MG63 (cell line): ENCODE measurements around the gene TSPAN13. TPM values are rescaled to one million over a fixed set of nuclear protein-coding genes. Genes with fewer than 3 reads are reported as not detected.
"Not testable (repeated sequence)": the region's sequence is repeated elsewhere in the genome, so short reads cannot be mapped to it uniquely, and the experiment has no call there.

Experiments used
- DNase-seq: peaks from one replicate; pipeline ENCODE4 v3.0.0-alpha.2; 2020
- H3K27me3 ChIP-seq: fragments of 250-450 bp; sonication (Bioruptor Pico); 2 replicates; pipeline ENCODE4 v1.5.1; 2020; ENCODE audit warnings: mild to moderate bottlenecking, moderate library complexity
- H3K36me3 ChIP-seq: fragments of 250-450 bp; sonication (Bioruptor Pico); 2 replicates; pipeline ENCODE4 v1.5.1; 2020; ENCODE audit warnings: mild to moderate bottlenecking, moderate library complexity
- H3K4me3 ChIP-seq: fragments of 250-450 bp; sonication (Bioruptor Pico); 2 replicates; pipeline ENCODE4 v1.5.1; 2020; ENCODE audit warnings: mild to moderate bottlenecking, moderate library complexity
- H3K9me3 ChIP-seq: fragments of 250-450 bp; sonication (Bioruptor Pico); 2 replicates; pipeline ENCODE4 v1.5.1; 2020; ENCODE audit warnings: mild to moderate bottlenecking, moderate library complexity
- total RNA-seq: library from RNA; depleted of rRNA; stranded (reverse); fragments of >200 nt; shearing (Covaris generic); gene quantifications from 2 replicates; pipeline ENCODE4 v1.2.3, GENCODE V29; 2014; ENCODE audit warnings: low replicate concordance

Gene TSPAN13
- total RNA-seq, 1 experiment from 2014 or later: 1.2 TPM

- no peak for DNase-seq
- Histone ChIP-seq H3K36me3 (no peaks in the 10 kb centered on the region), H3K27me3 (no peaks in the 10 kb centered on the region), H3K4me3 (no peak overlapping the region), H3K9me3 (no peaks in the 10 kb centered on the region)
Measured at GRCh38 chr7:16758631-16759611, 5.4 kb downstream of the TSPAN13 start.

GRCh38 chr7:16759840-16760239 lies 6.3 kb downstream of the TSPAN13 start:
- Histone ChIP-seq H3K36me3 (no peaks in the 10 kb centered on the region), H3K9me3 (no peaks in the 10 kb centered on the region), H3K4me3 (no peak overlapping the region), H3K27me3 (no peaks in the 10 kb centered on the region)
- no peak for DNase-seq

- Histone ChIP-seq H3K27me3 (no peaks in the 10 kb centered on the region), H3K36me3 (no peaks in the 10 kb centered on the region), H3K9me3 (no peaks in the 10 kb centered on the region), H3K4me3 (no peak overlapping the region)
- DNase-seq: no peak
Measured at GRCh38 chr7:16762177-16762576, 8.6 kb downstream of the TSPAN13 start.

- Histone ChIP-seq H3K27me3 (no peaks in the 10 kb centered on the region), H3K4me3 (no peak overlapping the region), H3K36me3 (no peaks in the 10 kb centered on the region), H3K9me3 (no peaks in the 10 kb centered on the region)
- no peak for DNase-seq
Measured at GRCh38 chr7:16764942-16765341, 11.4 kb downstream of the TSPAN13 start.

- Histone ChIP-seq H3K36me3 (no peaks in the 10 kb centered on the region), H3K9me3 (no peaks in the 10 kb centered on the region), H3K4me3 (no peak overlapping the region), H3K27me3 (no peaks in the 10 kb centered on the region)
- DNase-seq: no peak
Measured at GRCh38 chr7:16765436-16765859, 11.9 kb downstream of the TSPAN13 start.

- not testable (repeated sequence) for H3K27me3 ChIP-seq, H3K4me3 ChIP-seq, H3K36me3 ChIP-seq, DNase-seq, H3K9me3 ChIP-seq
Measured at GRCh38 chr7:16769994-16770393, 16.4 kb downstream of the TSPAN13 start.

GRCh38 chr7:16770657-16771329 lies 17.2 kb downstream of the TSPAN13 start:
- Histone ChIP-seq H3K4me3 (peak overlapping the region; percentile 20), H3K27me3 (no peaks in the 10 kb centered on the region), H3K36me3 (no peaks in the 10 kb centered on the region), H3K9me3 (no peaks in the 10 kb centered on the region)
- no peak for DNase-seq

- H3K4me3 ChIP-seq: no peak overlapping the region
- no peaks in the 10 kb centered on the region for H3K36me3 ChIP-seq
- no peak for DNase-seq
- no peaks in the 10 kb centered on the region for H3K27me3 ChIP-seq
- no peaks in the 10 kb centered on the region for H3K9me3 ChIP-seq
Measured at GRCh38 chr7:16773326-16773725, 19.8 kb downstream of the TSPAN13 start.

- no peak for DNase-seq
- Histone ChIP-seq H3K9me3 (no peaks in the 10 kb centered on the region), H3K36me3 (no peaks in the 10 kb centered on the region), H3K27me3 (no peaks in the 10 kb centered on the region), H3K4me3 (no peak overlapping the region)
Measured at GRCh38 chr7:16773884-16774283, 20.3 kb downstream of the TSPAN13 start.

GRCh38 chr7:16774294-16774693 lies 20.7 kb downstream of the TSPAN13 start:
- no peaks in the 10 kb centered on the region for H3K9me3 ChIP-seq

GRCh38 chr7:16774986-16775385 lies 21.4 kb downstream of the TSPAN13 start:
- no peaks in the 10 kb centered on the region for H3K9me3 ChIP-seq
- no peaks in the 10 kb centered on the region for H3K27me3 ChIP-seq
- H3K36me3 ChIP-seq: no peaks in the 10 kb centered on the region
- H3K4me3 ChIP-seq: no peak overlapping the region
- no peak for DNase-seq

More at GRCh38 chr7:16774294-16774693, 20.7 kb downstream of the TSPAN13 start:
- Histone ChIP-seq H3K36me3 (no peaks in the 10 kb centered on the region), H3K27me3 (no peaks in the 10 kb centered on the region), H3K4me3 (no peak overlapping the region)
- no peak for DNase-seq

- Histone ChIP-seq H3K27me3 (no peaks in the 10 kb centered on the region), H3K36me3 (no peaks in the 10 kb centered on the region), H3K4me3 (no peak overlapping the region), H3K9me3 (no peaks in the 10 kb centered on the region)
- DNase-seq: no peak
Measured at GRCh38 chr7:16776053-16776452, 22.5 kb downstream of the TSPAN13 start.

GRCh38 chr7:16778476-16778875 lies 24.9 kb downstream of the TSPAN13 start:
- no peak overlapping the region for H3K4me3 ChIP-seq

GRCh38 chr7:16779051-16779450 lies 25.5 kb downstream of the TSPAN13 start:
- no peaks in the 10 kb centered on the region for H3K27me3 ChIP-seq
- no peaks in the 10 kb centered on the region for H3K9me3 ChIP-seq
- no peak overlapping the region for H3K4me3 ChIP-seq
- no peaks in the 10 kb centered on the region for H3K36me3 ChIP-seq
- no peak for DNase-seq

More at GRCh38 chr7:16778476-16778875, 24.9 kb downstream of the TSPAN13 start:
- no peaks in the 10 kb centered on the region for H3K27me3 ChIP-seq
- no peaks in the 10 kb centered on the region for H3K9me3 ChIP-seq
- no peaks in the 10 kb centered on the region for H3K36me3 ChIP-seq
- no peak for DNase-seq

GRCh38 chr7:16780596-16780995 lies 27.0 kb downstream of the TSPAN13 start:
- H3K4me3 ChIP-seq: no peak overlapping the region
- H3K9me3 ChIP-seq: no peaks in the 10 kb centered on the region
- no peaks in the 10 kb centered on the region for H3K36me3 ChIP-seq
- H3K27me3 ChIP-seq: no peaks in the 10 kb centered on the region; the same call in 1 of the 2 replicates
- DNase-seq: no peak

- Histone ChIP-seq H3K4me3 (no peak overlapping the region), H3K9me3 (no peaks in the 10 kb centered on the region), H3K27me3 (no peaks in the 10 kb centered on the region; the same call in 1 of the 2 replicates), H3K36me3 (no peaks in the 10 kb centered on the region)
- no peak for DNase-seq
Measured at GRCh38 chr7:16785321-16785720, 31.8 kb downstream of the TSPAN13 start.

- no peak for DNase-seq
- Histone ChIP-seq H3K36me3 (no peaks in the 10 kb centered on the region), H3K9me3 (no peaks in the 10 kb centered on the region), H3K27me3 (no peaks in the 10 kb centered on the region; the same call in 1 of the 2 replicates), H3K4me3 (no peak overlapping the region)
Measured at GRCh38 chr7:16785846-16786245, 32.3 kb downstream of the TSPAN13 start.
